GM12891 (cell line): ENCODE data around the gene THOC5. TPM values are rescaled to one million over a fixed set of nuclear protein-coding genes. Genes with fewer than 3 reads are reported as not detected.
"Not testable (repeated sequence)": the region's sequence is repeated elsewhere in the genome, so short reads cannot be mapped to it uniquely, and the experiment has no call there.

Source experiments
- DNase-seq: peaks from one replicate; pipeline ENCODE4 v3.0.0; 2011; ENCODE audit warnings: low spot score; ENCODE audit not compliant: insufficient read length
- FAIRE-seq: peaks from 2 replicates; lab custom pipeline; 2011; peaks lifted over from hg19 to GRCh38; lab: Jason Lieb, UNC
- PAX5 ChIP-seq: IDR thresholded peaks from 2 replicates; pipeline ENCODE4 v1.6.1; 2011; ENCODE audit warnings: low read length, moderate library complexity, mild to moderate bottlenecking; ENCODE audit not compliant: insufficient read depth, severe bottlenecking
- POLR2A ChIP-seq: IDR thresholded peaks from 2 replicates; pipeline ENCODE4 v1.6.1; 2011; ENCODE audit warnings: low read depth, low read length, control low read depth
- POLR2AphosphoS5 ChIP-seq: IDR thresholded peaks from 2 replicates; pipeline ENCODE4 v1.6.1; 2011; ENCODE audit warnings: low read depth, low read length, control low read depth
- POU2F2 ChIP-seq: IDR thresholded peaks from 2 replicates; pipeline ENCODE4 v1.6.1; 2011; ENCODE audit warnings: low read depth, mild to moderate bottlenecking, control low read depth, low read length, moderate library complexity
- SPI1 ChIP-seq: IDR thresholded peaks from 2 replicates; pipeline ENCODE4 v1.6.1; 2011; ENCODE audit warnings: low read depth, low read length, control low read depth
- TAF1 ChIP-seq: IDR thresholded peaks from 2 replicates; pipeline ENCODE4 v1.6.1; 2011; ENCODE audit warnings: low read depth, low read length, control low read depth
- polyA plus RNA-seq: library from polyadenylated mRNA; unstranded; fragments of >200 nt; gene quantifications from one replicate; pipeline ENCODE4 v1.2.1, GENCODE V29; 2012; ENCODE audit warnings: low read depth, missing spikeins, inconsistent platforms; ENCODE audit not compliant: missing spikeins

THOC5 gene
- 24.8 TPM for polyA plus RNA-seq

GRCh38 chr22:29553351-29554224, at the start of gene THOC5:
Gene THOC5, minus strand, starts transcription at chr22:29553757. Its CDS starts 4,610 bp downstream, at chr22:29549147.
- TF ChIP-seq POU2F2, result peak; percentile 80
- TF ChIP-seq POLR2A, result peak; percentile 83
- peak; percentile 80 for TF ChIP-seq POLR2AphosphoS5
- peak; percentile 85 for TF ChIP-seq TAF1
- TF ChIP-seq SPI1, result no peak
- TF ChIP-seq PAX5, result no peak
- peak; percentile 88 for FAIRE-seq
- DNase-seq, result peak; percentile 97

- DNase-seq (no peak), FAIRE-seq (no peak)
- TF ChIP-seq PAX5, result no peak
- no peak for TF ChIP-seq SPI1
- no peak for TF ChIP-seq TAF1
- TF ChIP-seq POLR2AphosphoS5, result no peak
- no peak for TF ChIP-seq POLR2A
- TF ChIP-seq POU2F2, result no peak
These were observed 45.1 kb upstream of the THOC5 start for GRCh38 chr22:29598684-29599020.

GRCh38 chr22:29597871-29598683, 44.5 kb upstream of the THOC5 start:
- DNase-seq, FAIRE-seq: not testable (repeated sequence)

GRCh38 chr22:29596408-29596807, 42.9 kb upstream of the THOC5 start:
- DNase-seq, result no peak
- TF ChIP-seq POLR2AphosphoS5 (no peak), PAX5 (no peak), TAF1 (no peak), POU2F2 (no peak), POLR2A (no peak), SPI1 (no peak)
- FAIRE-seq, result no peak

- DNase-seq, FAIRE-seq: not testable (repeated sequence)
These were observed 40.9 kb upstream of the THOC5 start for GRCh38 chr22:29594447-29594846.

GRCh38 chr22:29593923-29594322, 40.4 kb upstream of the THOC5 start:
- DNase-seq, result no peak
- TF ChIP-seq POU2F2 (no peak), SPI1 (no peak), PAX5 (no peak)
- FAIRE-seq, result no peak

GRCh38 chr22:29587938-29588699, 34.6 kb upstream of the THOC5 start:
- no peak for DNase-seq
- TF ChIP-seq SPI1 (no peak), POU2F2 (no peak), TAF1 (no peak), POLR2A (no peak), PAX5 (no peak), POLR2AphosphoS5 (no peak)
- no peak for FAIRE-seq

- not testable (repeated sequence) for DNase-seq, FAIRE-seq
These were observed 32.7 kb upstream of the THOC5 start for GRCh38 chr22:29586193-29586705.

GRCh38 chr22:29584975-29585374, 31.4 kb upstream of the THOC5 start:
- DNase-seq (no peak), FAIRE-seq (no peak)
- TF ChIP-seq TAF1 (no peak), SPI1 (no peak), POU2F2 (no peak)

GRCh38 chr22:29581799-29582198, 28.2 kb upstream of the THOC5 start:
- TF ChIP-seq POLR2A, result no peak
- FAIRE-seq (peak; percentile 41), DNase-seq (no peak)
